PC-3 (cell line): Measurements from ENCODE around the gene ARIH2. TPM values are rescaled to one million over a fixed set of nuclear protein-coding genes. Genes with fewer than 3 reads are reported as not detected.
A peak's percentile ranks its signal among the peaks of the same experiment; 100 is the strongest.

Source experiments
- ATAC-seq: fragments of 200-7000 bp; cut with Tn5 transposase; 2 replicates; pipeline ENCODE4 v1.9.1; 2020; ENCODE audit warnings: mild to moderate bottlenecking, moderate library complexity
- Bru-seq: library from RNA; stranded (reverse); fragments of 400-500 nt; gene quantifications from one replicate; lab custom pipeline; 2021; lab: Mats Ljungman, UMichigan
- BruChase-seq, 2 experiments: library from RNA; stranded (reverse); fragments of 400-500 nt; gene quantifications; one replicate each; lab custom pipeline; 2021; lab: Mats Ljungman, UMichigan
- BruUV-seq: library from RNA; stranded (reverse); fragments of 400-500 nt; replicated peaks from 2 replicates; lab custom pipeline; 2021; lab: Mats Ljungman, UMichigan
- CTCF ChIA-PET: fragments of 300-600 bp; sonication (Branson Sonifier 250); formaldehyde crosslinking; loops from one replicate; lab custom pipeline; 2022; ENCODE audit warnings: antibody characterized with exemption; lab: Charles Lee
- POLR2A ChIA-PET: fragments of 300-600 bp; sonication (Branson Sonifier 250); formaldehyde crosslinking; loops from one replicate; lab custom pipeline; 2022; ENCODE audit warnings: antibody characterized with exemption; ENCODE audit not compliant: unreplicated experiment; lab: Charles Lee
- DNase-seq: peaks from one replicate; pipeline ENCODE4 v3.0.0-alpha.2; 2015
- H2AFZ ChIP-seq: fragments of 300-600 bp; sonication (generic); 2 replicates; pipeline ENCODE4 v1.6.0; 2016; ENCODE audit warnings: antibody characterized with exemption, low read length
- H3F3A ChIP-seq: fragments of 300-600 bp; sonication (generic); one replicate; pipeline ENCODE4 v1.6.0; 2017; ENCODE audit warnings: antibody characterized with exemption, low read length, control low read depth, mild to moderate bottlenecking; ENCODE audit not compliant: unreplicated experiment
- H3K27ac ChIP-seq: fragments of 300-600 bp; sonication (generic); 2 replicates; pipeline ENCODE4 v1.5.1; 2016; ENCODE audit warnings: mild to moderate bottlenecking, low read length
- H3K27me3 ChIP-seq: fragments of 300-600 bp; sonication (generic); 2 replicates; pipeline ENCODE4 v1.6.1; 2016; ENCODE audit warnings: low read length, mixed read lengths
- H3K36me3 ChIP-seq: fragments of 300-600 bp; sonication (generic); 2 replicates; pipeline ENCODE4 v1.6.1; 2016; ENCODE audit warnings: low read depth, mixed run types, low read length, mixed read lengths
- H3K4me1 ChIP-seq: fragments of 300-600 bp; sonication (generic); 2 replicates; pipeline ENCODE4 v1.5.1; 2016; ENCODE audit warnings: low read length; ENCODE audit not compliant: insufficient read depth
- H3K4me2 ChIP-seq: fragments of 300-600 bp; sonication (generic); 2 replicates; pipeline ENCODE4 v1.6.0; 2016; ENCODE audit warnings: low read length
- H3K4me3 ChIP-seq: fragments of 300-600 bp; sonication (generic); 2 replicates; pipeline ENCODE4 v1.5.1; 2016; ENCODE audit warnings: mild to moderate bottlenecking, low read length, mixed read lengths
- H3K79me2 ChIP-seq: fragments of 300-600 bp; sonication (generic); 2 replicates; pipeline ENCODE4 v1.6.1; 2017; ENCODE audit warnings: low read length, mixed read lengths
- H3K9ac ChIP-seq: fragments of 300-600 bp; sonication (generic); 2 replicates; pipeline ENCODE4 v1.6.0; 2016; ENCODE audit warnings: mild to moderate bottlenecking, low read length
- H3K9me2 ChIP-seq: fragments of 300-600 bp; sonication (generic); replicated peaks from 2 replicates; pipeline ENCODE4 v1.6.1; 2016; ENCODE audit warnings: mixed run types, low read length, mixed read lengths
- H3K9me3 ChIP-seq: fragments of 300-600 bp; sonication (generic); 2 replicates; pipeline ENCODE4 v1.6.1; 2016; ENCODE audit warnings: low read length, mixed read lengths
- H4K20me1 ChIP-seq: fragments of 300-600 bp; sonication (generic); 2 replicates; pipeline ENCODE4 v1.6.1; 2016; ENCODE audit warnings: low read length, mixed read lengths
- EZH2 ChIP-seq: fragments of 300-600 bp; sonication (generic); IDR thresholded peaks from one replicate; pipeline ENCODE4 v1.6.1; 2017; ENCODE audit warnings: antibody characterized with exemption, mild to moderate bottlenecking, low read length; ENCODE audit not compliant: unreplicated experiment
- EZH2phosphoT487 ChIP-seq: fragments of 300-600 bp; sonication (generic); IDR thresholded peaks from 2 replicates; pipeline ENCODE4 v1.6.1; 2018; ENCODE audit warnings: mild to moderate bottlenecking, antibody characterized with exemption, low read length, borderline replicate concordance
- intact Hi-C: fragments of 100-400 bp; cut with micrococcal nuclease; formaldehyde crosslinking; loops from 2 replicates; pipeline ENCODE4 v1.9.0; 2023
- long read RNA-seq: library from polyadenylated mRNA; unstranded; transcript quantifications from one replicate; pipeline ENCODE4 v2.0.0, GENCODE V29; 2021; ENCODE audit not compliant: unreplicated experiment
- total RNA-seq: library from RNA; depleted of rRNA; stranded (reverse); fragments of >200 nt; gene quantifications from 2 replicates; pipeline ENCODE4 v1.2.3, GENCODE V29; 2014; rRNA removed
- TF ChIP-seq, protein P1 (sequence below): fragments of 300-600 bp; sonication (generic); conservative IDR thresholded peaks from 2 replicates; pipeline ENCODE4 v1.5.1; 2017; ENCODE audit warnings: antibody characterized with exemption, low read depth, mild to moderate bottlenecking, low read length

Gene ARIH2
- total RNA-seq: 136 and 156 TPM in 2 replicates
- Bru-seq, nascent RNA: percentile 88 among the genes with signal in this experiment
- BruChase-seq, experiment 1, labeled RNA remaining after a 6-hour chase: percentile 91 among the genes with signal in this experiment
- BruChase-seq, experiment 2, labeled RNA remaining after a 2-hour chase: percentile 92 among the genes with signal in this experiment
- long read RNA-seq, full-length matches to known transcripts: 158 of 352 reads
- long read RNA-seq, partial matches to known transcripts: 40 of 352 reads
- long read RNA-seq, other reads (novel, unspliced or antisense): 154 of 352 reads

DNA sequence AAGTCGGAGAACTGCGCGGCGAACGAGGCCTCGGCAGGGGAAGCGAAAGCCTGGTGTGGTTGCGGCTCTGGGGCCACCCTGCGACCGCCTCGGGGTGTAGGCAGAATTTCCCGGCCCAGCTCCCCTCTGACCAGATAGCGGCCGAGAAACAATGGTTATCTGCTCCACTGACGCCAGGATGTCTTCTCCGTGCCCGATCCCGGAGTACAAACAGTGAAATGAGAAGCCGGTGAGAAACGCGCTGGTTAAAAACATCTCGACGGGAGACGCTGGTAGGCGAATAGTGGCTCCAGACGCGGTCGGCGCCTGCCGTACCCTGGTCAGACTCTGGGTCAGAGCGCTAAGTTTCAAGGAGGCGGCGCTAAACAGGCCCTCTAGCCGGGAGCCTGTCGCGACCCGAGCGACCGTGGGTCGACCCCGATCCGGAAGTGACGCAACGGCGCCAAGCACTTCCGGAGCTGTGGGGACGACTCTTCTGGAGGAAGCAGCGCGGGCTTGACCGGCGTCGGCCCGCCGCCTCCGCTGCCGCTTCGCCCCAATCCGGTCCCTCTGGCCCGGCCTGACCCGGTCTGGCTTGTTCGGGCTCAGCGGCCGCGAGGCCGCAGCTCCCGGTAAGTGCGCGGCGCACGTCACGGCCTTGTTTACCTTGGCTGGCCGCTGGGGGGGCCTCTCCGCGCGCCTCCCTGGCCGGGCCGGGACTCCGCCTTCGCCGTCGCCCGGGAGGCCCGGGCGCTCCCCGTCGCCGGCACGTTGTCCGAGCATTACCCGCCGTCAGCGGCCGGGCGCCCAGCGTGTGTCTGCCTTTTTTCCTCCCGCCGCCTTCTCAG, at the start of gene ARIH2:
Gene ARIH2, plus strand, starts transcription at position 455 of the 827 bp plus-strand sequence. CDS start 8,717 bp downstream, outside the sequence.
- Histone ChIP-seq H3K9me3 (no peaks in the 10 kb centered on the region), H3K36me3 (0 out of 2 replicates have a peak, but pooled peaks cover 3% of the 10 kb centered on the region), H3K4me1 (peaks cover 13% of the 10 kb centered on the region), H4K20me1 (peaks cover 14% of the 10 kb centered on the region), H3K4me3 (peak within 1 kb of the TSS; percentile 95), H3K9me2 (no peaks in the 10 kb centered on the region), H3K27ac (peak within 1 kb of the TSS; percentile 71), H3F3A (no peaks in the 10 kb centered on the region), H3K9ac (peak within 1 kb of the TSS; percentile 96), H3K79me2 (peaks cover 52% of the 10 kb centered on the region), H2AFZ (peak within 1 kb of the TSS; percentile 86), H3K27me3 (no peaks in the 10 kb centered on the region), H3K4me2 (peak within 1 kb of the TSS; percentile 89)
- no peak for TF ChIP-seq EZH2
- TF ChIP-seq EZH2phosphoT487: no peak
- TF ChIP-seq, protein P1, sequence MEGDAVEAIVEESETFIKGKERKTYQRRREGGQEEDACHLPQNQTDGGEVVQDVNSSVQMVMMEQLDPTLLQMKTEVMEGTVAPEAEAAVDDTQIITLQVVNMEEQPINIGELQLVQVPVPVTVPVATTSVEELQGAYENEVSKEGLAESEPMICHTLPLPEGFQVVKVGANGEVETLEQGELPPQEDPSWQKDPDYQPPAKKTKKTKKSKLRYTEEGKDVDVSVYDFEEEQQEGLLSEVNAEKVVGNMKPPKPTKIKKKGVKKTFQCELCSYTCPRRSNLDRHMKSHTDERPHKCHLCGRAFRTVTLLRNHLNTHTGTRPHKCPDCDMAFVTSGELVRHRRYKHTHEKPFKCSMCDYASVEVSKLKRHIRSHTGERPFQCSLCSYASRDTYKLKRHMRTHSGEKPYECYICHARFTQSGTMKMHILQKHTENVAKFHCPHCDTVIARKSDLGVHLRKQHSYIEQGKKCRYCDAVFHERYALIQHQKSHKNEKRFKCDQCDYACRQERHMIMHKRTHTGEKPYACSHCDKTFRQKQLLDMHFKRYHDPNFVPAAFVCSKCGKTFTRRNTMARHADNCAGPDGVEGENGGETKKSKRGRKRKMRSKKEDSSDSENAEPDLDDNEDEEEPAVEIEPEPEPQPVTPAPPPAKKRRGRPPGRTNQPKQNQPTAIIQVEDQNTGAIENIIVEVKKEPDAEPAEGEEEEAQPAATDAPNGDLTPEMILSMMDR: peak; percentile 14; the same call in 1 of the 2 replicates
- TSS peak; percentile 91 for BruUV-seq
- ATAC-seq (peak; percentile 95), DNase-seq (peak; percentile 95)
- intact Hi-C loops: loop anchor here (1.0 to 2.0 kb wide), 2 partner anchors 20 to 72 kb away; partner anchors contain the start of genes PRKAR2A and SLC25A20
- ChIA-PET POLR2A (interaction anchor here (0.5 to 0.6 kb wide), 4 partner anchors 20 to 1151 kb away, joined by 3 to 6 read pairs (median 4); partner anchors contain the start of gene LAMB2), CTCF (no interaction called here)

DNA sequence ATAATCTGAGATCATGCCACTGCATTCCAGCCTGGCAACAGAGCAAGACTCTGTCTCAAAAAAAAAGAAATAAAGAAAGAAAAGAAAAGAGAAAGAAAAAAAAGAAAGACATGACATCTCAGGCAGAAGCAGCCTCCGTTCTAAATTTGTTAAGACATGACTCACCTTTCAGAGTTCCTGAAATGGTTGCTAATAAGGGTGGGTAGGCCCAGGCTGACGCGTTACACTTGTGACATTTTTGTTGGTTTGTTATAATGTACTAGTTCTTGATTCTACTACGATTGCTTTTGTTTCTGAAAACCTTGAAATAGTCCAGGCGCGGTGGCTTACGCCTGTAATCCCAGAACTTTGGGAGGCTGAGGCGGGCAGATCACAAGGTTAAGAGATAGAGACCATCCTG, 41.0 kb upstream of the ARIH2 start:
- ATAC-seq (no peak), DNase-seq (no peak)
- TF ChIP-seq EZH2phosphoT487: no peak
- TF ChIP-seq, protein P1: no peak
- TF ChIP-seq EZH2: no peak
- Histone ChIP-seq H3K36me3 (no peaks in the 10 kb centered on the region), H3K27ac (no peak overlapping the region), H3K9me3 (no peaks in the 10 kb centered on the region), H2AFZ (no peak overlapping the region), H3K79me2 (no peaks in the 10 kb centered on the region), H3K27me3 (no peaks in the 10 kb centered on the region), H3K4me2 (no peak overlapping the region), H4K20me1 (no peaks in the 10 kb centered on the region), H3K9me2 (no peaks in the 10 kb centered on the region), H3F3A (no peaks in the 10 kb centered on the region), H3K9ac (no peak overlapping the region), H3K4me3 (no peak overlapping the region), H3K4me1 (no peaks in the 10 kb centered on the region)
- POLR2A ChIA-PET: no interaction called here
- CTCF ChIA-PET: no interaction called here
- no TSS peak for BruUV-seq
- intact Hi-C loops: no loop called here
